H1 (cell line): ENCODE data around the gene PREX1. TPM values are rescaled to one million over a fixed set of nuclear protein-coding genes. Genes with fewer than 3 reads are reported as not detected.

Experiments
- CTCF ChIA-PET: fragments of 300-600 bp; sonication (Branson Sonifier 250); formaldehyde crosslinking; loops from one replicate; lab custom pipeline; 2021; ENCODE audit not compliant: partially characterized antibody; lab: Charles Lee
- POLR2A ChIA-PET: fragments of 300-600 bp; sonication (Branson Sonifier 250); formaldehyde crosslinking; loops from one replicate; lab custom pipeline; 2021; ENCODE audit warnings: inconsistent platforms; ENCODE audit not compliant: partially characterized antibody; lab: Charles Lee
- DNase-seq, 2 experiments: peaks; one replicate each; pipeline versions ENCODE4 v3.0.0 to v3.0.0-alpha.2; 2010 to 2022; ENCODE audit warnings: low spot score in 2 of 2, low read depth in 1 of 2, mixed read lengths in 1 of 2
- FAIRE-seq: peaks from 2 replicates; lab custom pipeline; 2011; peaks lifted over from hg19 to GRCh38; lab: Jason Lieb, UNC
- H2AFZ ChIP-seq: 2 replicates; pipeline ENCODE4 v1.8.1; 2012; ENCODE audit warnings: low read length, inconsistent platforms
- H2AK5ac ChIP-seq: 2 replicates; pipeline ENCODE4 v1.6.1; 2013; ENCODE audit warnings: low read depth, low read length
- H2BK120ac ChIP-seq: replicated peaks from 2 replicates; pipeline ENCODE3; 2013; ENCODE audit warnings: low read depth, low read length, inconsistent platforms
- H2BK12ac ChIP-seq: 2 replicates; pipeline ENCODE4 v1.6.1; 2013; ENCODE audit warnings: low read depth, low read length
- H2BK15ac ChIP-seq: 2 replicates; pipeline ENCODE4 v1.6.1; 2013; ENCODE audit warnings: low read length
- H2BK20ac ChIP-seq: 2 replicates; pipeline ENCODE4 v1.6.1; 2013; ENCODE audit warnings: low read length
- H2BK5ac ChIP-seq: 2 replicates; pipeline ENCODE4 v1.6.1; 2013; ENCODE audit warnings: low read depth, low read length
- H3K14ac ChIP-seq: 2 replicates; pipeline ENCODE4 v1.6.1; 2013; ENCODE audit warnings: inconsistent platforms; ENCODE audit not compliant: insufficient read length
- H3K18ac ChIP-seq: 2 replicates; pipeline ENCODE4 v1.6.1; 2013; ENCODE audit warnings: low read length; ENCODE audit errors: extremely low read depth
- H3K23ac ChIP-seq: 2 replicates; pipeline ENCODE4 v1.6.1; 2013; ENCODE audit warnings: inconsistent platforms; ENCODE audit not compliant: insufficient read length
- H3K23me2 ChIP-seq: 2 replicates; pipeline ENCODE4 v1.6.1; 2013; ENCODE audit warnings: low read depth, low read length
- H3K27ac ChIP-seq: 2 replicates; pipeline ENCODE4 v1.6.1; 2011; ENCODE audit warnings: low read depth, low read length, inconsistent platforms
- H3K27me3 ChIP-seq, 4 experiments: replicated peaks in 1 of 4; 1 replicate in 1 of 4; 2 replicates in 3 of 4; pipeline versions ENCODE4 v1.6.1 to v1.8.1; 2011 to 2013; ENCODE audit warnings: low read length in 3 of 4, mild to moderate bottlenecking in 3 of 4, inconsistent platforms in 2 of 4, mixed read lengths in 2 of 4, moderate library complexity in 1 of 4; ENCODE audit not compliant: control insufficient read depth in 3 of 4, insufficient read depth in 3 of 4; ENCODE audit errors: extremely low read depth in 1 of 4
- H3K36me3 ChIP-seq, 4 experiments: 2 replicates each; pipeline versions ENCODE4 v1.6.1 to v1.8.1; 2011 to 2013; ENCODE audit warnings: mild to moderate bottlenecking in 4 of 4, low read length in 3 of 4, moderate library complexity in 2 of 4, control low read depth in 1 of 4, inconsistent platforms in 1 of 4; ENCODE audit not compliant: insufficient read depth in 4 of 4, control insufficient read depth in 2 of 4
- H3K4ac ChIP-seq: replicated peaks from 2 replicates; pipeline ENCODE3; 2013; ENCODE audit warnings: low read length, low read depth, mixed read lengths, inconsistent platforms; ENCODE audit not compliant: insufficient read length
- H3K4me1 ChIP-seq, 4 experiments: replicated peaks in 1 of 4; 1 replicate in 1 of 4; 2 replicates in 3 of 4; pipeline versions ENCODE4 v1.6.1 to v1.8.1; 2011 to 2013; ENCODE audit warnings: low read length in 3 of 4, inconsistent platforms in 2 of 4, mixed read lengths in 1 of 4; ENCODE audit not compliant: insufficient read depth in 4 of 4, control insufficient read depth in 3 of 4
- H3K4me2 ChIP-seq, 2 experiments: 2 replicates each; pipeline versions ENCODE4 v1.6.1 to v1.8.1; 2011 to 2013; ENCODE audit warnings: low read depth in 2 of 2, low read length in 2 of 2, control low read depth in 1 of 2, inconsistent platforms in 1 of 2, mild to moderate bottlenecking in 1 of 2; ENCODE audit not compliant: insufficient read depth in 1 of 2
- H3K4me3 ChIP-seq, 4 experiments: fragments of 200-600, 300-600 bp in 1 of 4; sonication (generic), shearing (Covaris generic), sonication (Bioruptor Twin) in 1 of 4; 2 replicates each; pipeline versions ENCODE4 v1.5.1 to v1.8.1; 2011 to 2016; ENCODE audit warnings: low read length in 4 of 4, low read depth in 3 of 4, control low read depth in 2 of 4, inconsistent platforms in 2 of 4, mild to moderate bottlenecking in 2 of 4, mixed read lengths in 1 of 4, moderate library complexity in 1 of 4; ENCODE audit not compliant: insufficient read depth in 2 of 4; ENCODE audit errors: extremely low read depth in 1 of 4
- H3K56ac ChIP-seq: replicated peaks from 2 replicates; pipeline ENCODE3; 2013; ENCODE audit warnings: low read depth, mild to moderate bottlenecking, mixed read lengths, low read length, inconsistent platforms; ENCODE audit not compliant: insufficient read length
- H3K79me1 ChIP-seq: 2 replicates; pipeline ENCODE4 v1.6.1; 2013; ENCODE audit warnings: low read depth, low read length, control low read depth
- H3K79me2 ChIP-seq, 2 experiments: 2 replicates each; pipeline versions ENCODE4 v1.6.1 to v1.8.1; 2012 to 2013; ENCODE audit warnings: low read length in 2 of 2, mild to moderate bottlenecking in 2 of 2, inconsistent platforms in 1 of 2; ENCODE audit not compliant: insufficient read depth in 2 of 2, control insufficient read depth in 1 of 2
- H3K9ac ChIP-seq, 4 experiments: replicated peaks in 1 of 4; 1 replicate in 1 of 4; 2 replicates in 3 of 4; pipeline versions ENCODE4 v1.6.1 to v1.8.1; 2011 to 2013; ENCODE audit warnings: low read depth in 3 of 4, low read length in 3 of 4, control low read depth in 2 of 4, mild to moderate bottlenecking in 2 of 4, moderate library complexity in 2 of 4, inconsistent platforms in 1 of 4; ENCODE audit errors: extremely low read depth in 1 of 4
- H3K9me3 ChIP-seq, 2 experiments: 2 replicates each; pipeline versions ENCODE4 v1.6.1 to v1.8.1; 2012 to 2013; ENCODE audit warnings: mild to moderate bottlenecking in 2 of 2, moderate library complexity in 2 of 2, control low read depth in 1 of 2, inconsistent platforms in 1 of 2, low read depth in 1 of 2, low read length in 1 of 2, mixed read lengths in 1 of 2; ENCODE audit not compliant: insufficient read depth in 2 of 2
- H4K20me1 ChIP-seq, 2 experiments: replicated peaks in 1 of 2; 2 replicates each; pipeline versions ENCODE3 to v1.8.1; 2011 to 2013; ENCODE audit warnings: inconsistent platforms in 2 of 2, low read length in 2 of 2, mild to moderate bottlenecking in 1 of 2; ENCODE audit not compliant: insufficient read depth in 2 of 2, control insufficient read depth in 1 of 2
- H4K5ac ChIP-seq: 2 replicates; pipeline ENCODE4 v1.6.1; 2013; ENCODE audit warnings: low read length, low read depth, mixed read lengths, inconsistent platforms; ENCODE audit not compliant: insufficient read length
- H4K8ac ChIP-seq: 2 replicates; pipeline ENCODE4 v1.8.0; 2013; ENCODE audit warnings: mild to moderate bottlenecking, moderate library complexity, low read length, inconsistent platforms; ENCODE audit not compliant: insufficient read depth; ENCODE audit errors: extremely low read depth
- H4K91ac ChIP-seq: replicated peaks from 2 replicates; pipeline ENCODE3; 2013; ENCODE audit warnings: low read length, mixed read lengths, inconsistent platforms; ENCODE audit not compliant: insufficient read length
- CTBP2 ChIP-seq: IDR thresholded peaks from 2 replicates; pipeline ENCODE4 v1.7.0; 2011; ENCODE audit warnings: borderline replicate concordance, mild to moderate bottlenecking, moderate library complexity, mixed read lengths, low read length; ENCODE audit not compliant: insufficient read depth, insufficient read length
- HDAC6 ChIP-seq: IDR thresholded peaks from one replicate; pipeline ENCODE4 v1.7.1; 2012; ENCODE audit warnings: low read depth, mild to moderate bottlenecking, inconsistent platforms, low read length, moderate library complexity
- KDM5A ChIP-seq: fragments of 200-600 bp; IDR thresholded peaks from 2 replicates; pipeline ENCODE4 v1.7.1; 2012; ENCODE audit warnings: mild to moderate bottlenecking, low read length, inconsistent platforms, mixed read lengths
- POLR2A ChIP-seq, 2 experiments: IDR thresholded peaks; 1 replicate in 1 of 2; 2 replicates in 1 of 2; pipeline ENCODE4 v1.6.1; 2011; ENCODE audit warnings: low read depth in 2 of 2, low read length in 2 of 2, mild to moderate bottlenecking in 2 of 2; ENCODE audit errors: control extremely low read depth in 1 of 2
- SIN3A ChIP-seq, 2 experiments: IDR thresholded peaks in 1 of 2; conservative IDR thresholded peaks in 1 of 2; 2 replicates each; pipeline ENCODE4 v1.6.1; 2011 to 2012; ENCODE audit warnings: low read length in 2 of 2, improper control_type of control experiment in 1 of 2, low read depth in 1 of 2, mild to moderate bottlenecking in 1 of 2
- YY1 ChIP-seq: IDR thresholded peaks from 2 replicates; pipeline ENCODE4 v1.6.1; 2011; ENCODE audit warnings: low read depth, mild to moderate bottlenecking, low read length
- WGBS, 2 experiments: shearing (Covaris generic) in 1 of 2; methylation state at CpG; one replicate each; pipeline versions ENCODE4 v1.1.6 to v1.1.7; 2013 to 2015; ENCODE audit warnings: low lambda C conversion rate in 2 of 2, mixed read lengths in 2 of 2, inconsistent platforms in 1 of 2, low coverage in 1 of 2, missing lambda C conversion rate in 1 of 2; ENCODE audit not compliant: insufficient replicate concordance in 2 of 2, insufficient coverage in 1 of 2, insufficient read length in 1 of 2; ENCODE audit errors: extremely low coverage in 1 of 2, missing lambda C conversion rate in 1 of 2; 5-methylcytosine and 5-hydroxymethylcytosine counted together
- polyA plus RNA-seq, 7 experiments: library from polyadenylated mRNA; depleted of rRNA in 3 of 7; stranded (reverse) in 5 of 7; unstranded in 2 of 7; fragments of >200 nt in 5 of 7; fragments of 200-250 nt in 2 of 7; gene quantifications; 1 replicate in 5 of 7; 2 replicates in 1 of 7; 4 replicates in 1 of 7; pipeline versions ENCODE4 v1.2.1 to v1.2.3, GENCODE V29; 2011 to 2013; ENCODE audit warnings: missing spikeins in 2 of 7, mixed read lengths in 2 of 7
- total RNA-seq: library from RNA; stranded (reverse); fragmentation: NEBNext Ultra II Directional; extraction: Animal tissue kit (Norgen Biotek cat#: 25700); gene quantifications from 2 replicates; pipeline ENCODE4 v1.2.1, GENCODE V29; 2021
- TF ChIP-seq, protein P1 (sequence below): IDR thresholded peaks from 2 replicates; pipeline ENCODE4 v1.6.1; 2012; ENCODE audit warnings: low read length, inconsistent platforms

PREX1 gene
- total and polyA plus RNA-seq, 2 of the 8 experiments (the other 6 are each of a cell fraction or from before 2014, with no cell fraction given), result 10.7 to 12.8 TPM

DNA sequence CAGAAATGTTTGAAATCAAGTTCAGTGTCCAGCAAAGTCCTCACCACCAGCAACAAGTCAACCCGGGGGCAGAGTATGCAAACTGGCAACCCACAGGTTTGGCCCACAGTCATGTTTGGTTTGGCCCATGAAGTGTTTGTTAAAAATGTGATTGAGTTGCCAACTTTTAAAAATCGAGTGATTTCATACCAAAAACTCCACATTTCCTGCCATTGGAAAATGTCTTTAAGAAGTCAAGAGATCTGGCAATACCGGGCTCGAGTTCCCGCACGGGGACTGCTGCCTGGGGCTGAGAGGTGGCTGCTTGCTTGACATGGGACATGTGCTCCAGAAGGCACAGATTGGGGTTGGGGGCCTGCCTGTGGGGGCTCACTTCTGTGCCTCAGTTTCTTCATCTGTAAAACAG is 36.1 kb downstream of the PREX1 start:
- H3K4me2 ChIP-seq, result no peak overlapping the region
- ChIA-PET POLR2A (no interaction called here), CTCF (interaction anchor here (0.7 to 2.1 kb wide), 3 partner anchors 10 to 135 kb away, joined by 3 to 6 read pairs (median 3); no protein-coding TSS in a partner anchor)
- no peak overlapping the region for H2BK120ac ChIP-seq
- H3K23ac ChIP-seq, result no peak overlapping the region
- DNase-seq, result no peak
- no peaks in the 10 kb centered on the region for H3K27me3 ChIP-seq
- no peaks in the 10 kb centered on the region for H3K36me3 ChIP-seq
- no peak overlapping the region for H2AFZ ChIP-seq
- no peak overlapping the region for H4K8ac ChIP-seq
- no peak overlapping the region for H2BK5ac ChIP-seq
- H3K23me2 ChIP-seq, result no peaks in the 10 kb centered on the region
- H3K4ac ChIP-seq, result no peak overlapping the region
- H2BK20ac ChIP-seq, result no peak overlapping the region
- peaks cover 0 to 4% of the 10 kb centered on the region in 2 experiments for H4K20me1 ChIP-seq
- H3K79me2 ChIP-seq, result no peaks in the 10 kb centered on the region
- no peak overlapping the region for H2BK15ac ChIP-seq
- H4K5ac ChIP-seq, result no peak overlapping the region
- no peak overlapping the region for H2AK5ac ChIP-seq
- no peak overlapping the region for H3K4me3 ChIP-seq
- no peaks in the 10 kb centered on the region for H3K9me3 ChIP-seq
- H3K14ac ChIP-seq, result no peak overlapping the region
- WGBS, 2 experiments, result 91% methylated on average over 6 of the region's 6 CpGs; no CpG with 5 or more reads in 1 of the 2 experiments
- FAIRE-seq, result no peak
- H3K79me1 ChIP-seq, result 0 out of 2 replicates have a peak, but pooled peaks cover 2% of the 10 kb centered on the region
- no peak overlapping the region for H2BK12ac ChIP-seq
- TF ChIP-seq KDM5A, result no peak
- TF ChIP-seq YY1, result no peak
- no peak for TF ChIP-seq SIN3A (conservative IDR thresholded peaks at IDR 0.05 in 1 of 2, IDR thresholded peaks at IDR 0.05 in 1 of 2; ENCODE audit: low read depth in 1 of 2, low read length in 2 of 2)
- TF ChIP-seq, protein P1, sequence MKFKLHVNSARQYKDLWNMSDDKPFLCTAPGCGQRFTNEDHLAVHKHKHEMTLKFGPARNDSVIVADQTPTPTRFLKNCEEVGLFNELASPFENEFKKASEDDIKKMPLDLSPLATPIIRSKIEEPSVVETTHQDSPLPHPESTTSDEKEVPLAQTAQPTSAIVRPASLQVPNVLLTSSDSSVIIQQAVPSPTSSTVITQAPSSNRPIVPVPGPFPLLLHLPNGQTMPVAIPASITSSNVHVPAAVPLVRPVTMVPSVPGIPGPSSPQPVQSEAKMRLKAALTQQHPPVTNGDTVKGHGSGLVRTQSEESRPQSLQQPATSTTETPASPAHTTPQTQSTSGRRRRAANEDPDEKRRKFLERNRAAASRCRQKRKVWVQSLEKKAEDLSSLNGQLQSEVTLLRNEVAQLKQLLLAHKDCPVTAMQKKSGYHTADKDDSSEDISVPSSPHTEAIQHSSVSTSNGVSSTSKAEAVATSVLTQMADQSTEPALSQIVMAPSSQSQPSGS, result no peak
- TF ChIP-seq POLR2A (IDR thresholded peaks at IDR 0.05; ENCODE audit: control extremely low read depth in 1 of 2, low read depth in 2 of 2, low read length in 2 of 2), result no peak
- TF ChIP-seq CTBP2, result no peak
- no peak for TF ChIP-seq HDAC6
- no peak overlapping the region for H3K18ac ChIP-seq
- H3K56ac ChIP-seq, result no peak overlapping the region
- peaks cover 7 to 15% (median 8%) of the 10 kb centered on the region in 4 experiments for H3K4me1 ChIP-seq
- no peak overlapping the region for H3K9ac ChIP-seq
- no peak overlapping the region for H4K91ac ChIP-seq
- H3K27ac ChIP-seq, result no peak overlapping the region
